ENCODE results near the gene VAV2.

Gene VAV2

GRCh38 chr9:133837627-133838597 lies 154.2 kb downstream of the VAV2 start:
- Histone ChIP-seq H3K4me3 (ENCODE audit: low read depth in 1 of 2, low read length in 2 of 2) (no peak overlapping the region), H3K9ac (ENCODE audit: low read length) (no peak overlapping the region), H3K36me3 (ENCODE audit: insufficient read depth, low read length) (no peaks in the 10 kb centered on the region), H3K27me3 (ENCODE audit: control insufficient read depth in 1 of 2, insufficient read depth in 2 of 2, low read length in 2 of 2) (no peaks in the 10 kb centered on the region), H3K27ac (ENCODE audit: low read depth, low read length) (no peak overlapping the region), H3K9me3 (ENCODE audit: low read length) (no peaks in the 10 kb centered on the region), H3K4me1 (ENCODE audit: insufficient read depth, low read length) (no peaks in the 10 kb centered on the region)

DNA sequence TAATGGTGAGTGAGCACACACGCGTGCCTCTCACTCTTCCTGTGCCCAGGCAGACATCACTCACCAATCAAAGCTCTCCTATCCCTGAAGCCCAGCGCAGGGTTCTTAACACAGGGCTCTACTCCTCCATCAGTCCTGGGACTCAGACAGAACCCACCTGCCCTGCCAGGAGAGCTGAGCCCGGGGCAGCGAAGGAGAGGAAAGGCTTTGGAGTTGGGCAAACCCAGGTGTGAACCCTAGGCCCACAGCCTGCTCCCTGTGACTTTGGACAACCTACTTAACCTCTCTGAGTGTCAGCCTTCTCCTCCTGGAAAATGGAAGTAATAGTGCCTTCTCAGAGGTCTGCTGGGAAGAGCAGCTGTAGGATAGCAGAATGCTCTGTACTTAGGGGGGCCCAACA lies 155.3 kb downstream of the VAV2 start:
- Histone ChIP-seq H3K27me3 (ENCODE audit: control insufficient read depth in 1 of 2, insufficient read depth in 2 of 2, low read length in 2 of 2) (no peaks in the 10 kb centered on the region), H3K36me3 (ENCODE audit: insufficient read depth, low read length) (no peaks in the 10 kb centered on the region), H3K9ac (ENCODE audit: low read length) (no peak overlapping the region), H3K4me1 (ENCODE audit: insufficient read depth, low read length) (no peaks in the 10 kb centered on the region), H3K9me3 (ENCODE audit: low read length) (no peaks in the 10 kb centered on the region), H3K4me3 (ENCODE audit: low read depth in 1 of 2, low read length in 2 of 2) (no peak overlapping the region), H3K27ac (ENCODE audit: low read depth, low read length) (no peak overlapping the region)

- H3K4me1 ChIP-seq (ENCODE audit: insufficient read depth, low read length), result no peaks in the 10 kb centered on the region
- no peaks in the 10 kb centered on the region for H3K36me3 ChIP-seq (ENCODE audit: insufficient read depth, low read length)
- no peak overlapping the region for H3K27ac ChIP-seq (ENCODE audit: low read depth, low read length)
- H3K9me3 ChIP-seq (ENCODE audit: low read length), result no peaks in the 10 kb centered on the region
- no peak overlapping the region for H3K9ac ChIP-seq (ENCODE audit: low read length)
- no peaks in the 10 kb centered on the region for H3K27me3 ChIP-seq (ENCODE audit: control insufficient read depth in 1 of 2, insufficient read depth in 2 of 2, low read length in 2 of 2)
- no peak overlapping the region for H3K4me3 ChIP-seq (ENCODE audit: low read depth in 1 of 2, low read length in 2 of 2)
Measured at GRCh38 chr9:133836001-133836758, 155.9 kb downstream of the VAV2 start.

DNA sequence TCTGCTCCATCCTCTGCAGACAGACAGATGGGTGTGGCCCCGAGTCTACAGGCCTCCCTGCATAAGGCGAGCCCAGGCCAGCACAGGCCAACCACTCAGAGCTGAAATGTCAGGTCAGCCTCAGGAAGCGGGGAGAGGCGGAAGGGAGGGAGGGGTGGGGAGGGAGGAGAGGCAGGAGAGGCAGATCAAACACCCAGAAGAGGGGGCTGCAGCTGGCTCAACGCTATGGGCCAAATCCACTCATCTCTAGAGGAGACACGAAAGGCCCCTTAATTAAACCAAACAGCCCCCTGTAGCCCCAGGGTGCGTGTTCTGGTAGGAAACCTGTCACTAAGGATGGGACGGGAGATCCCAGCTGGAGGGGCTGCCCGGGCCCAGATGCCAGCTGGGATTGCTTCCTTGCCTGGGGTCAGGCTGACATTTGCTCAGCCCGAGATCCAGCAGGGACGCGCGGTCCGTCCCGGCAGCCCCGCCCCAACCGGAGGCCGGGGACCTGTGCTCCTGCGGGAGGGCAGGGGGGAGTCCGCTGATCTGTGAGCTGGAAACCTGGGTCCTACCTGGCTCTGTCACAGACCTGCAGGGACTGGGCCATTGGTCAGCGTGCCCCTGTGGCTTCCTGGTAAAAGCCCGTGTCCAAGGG lies 156.7 kb downstream of the VAV2 start:
- Histone ChIP-seq H3K4me3 (ENCODE audit: low read depth in 1 of 2, low read length in 2 of 2) (no peak overlapping the region), H3K4me1 (ENCODE audit: insufficient read depth, low read length) (no peaks in the 10 kb centered on the region), H3K9ac (ENCODE audit: low read length) (no peak overlapping the region), H3K9me3 (ENCODE audit: low read length) (no peaks in the 10 kb centered on the region), H3K27ac (ENCODE audit: low read depth, low read length) (no peak overlapping the region), H3K36me3 (ENCODE audit: insufficient read depth, low read length) (no peaks in the 10 kb centered on the region), H3K27me3 (ENCODE audit: control insufficient read depth in 1 of 2, insufficient read depth in 2 of 2, low read length in 2 of 2) (no peaks in the 10 kb centered on the region)

GRCh38 chr9:133834080-133834976 lies 157.8 kb downstream of the VAV2 start:
- H3K9ac ChIP-seq (ENCODE audit: low read length), result no peak overlapping the region
- H3K36me3 ChIP-seq (ENCODE audit: insufficient read depth, low read length), result no peaks in the 10 kb centered on the region
- no peaks in the 10 kb centered on the region for H3K4me1 ChIP-seq (ENCODE audit: insufficient read depth, low read length)
- H3K9me3 ChIP-seq (ENCODE audit: low read length), result no peaks in the 10 kb centered on the region
- no peak overlapping the region for H3K4me3 ChIP-seq (ENCODE audit: low read depth in 1 of 2, low read length in 2 of 2)
- no peaks in the 10 kb centered on the region for H3K27me3 ChIP-seq (ENCODE audit: control insufficient read depth in 1 of 2, insufficient read depth in 2 of 2, low read length in 2 of 2)
- H3K27ac ChIP-seq (ENCODE audit: low read depth, low read length), result no peak overlapping the region

- no peaks in the 10 kb centered on the region for H3K36me3 ChIP-seq (ENCODE audit: insufficient read depth, low read length)
- no peak overlapping the region for H3K9ac ChIP-seq (ENCODE audit: low read length)
- H3K4me3 ChIP-seq (ENCODE audit: low read depth in 1 of 2, low read length in 2 of 2), result no peak overlapping the region
- H3K9me3 ChIP-seq (ENCODE audit: low read length), result no peaks in the 10 kb centered on the region
- no peak overlapping the region for H3K27ac ChIP-seq (ENCODE audit: low read depth, low read length)
- no peaks in the 10 kb centered on the region for H3K27me3 ChIP-seq (ENCODE audit: control insufficient read depth in 1 of 2, insufficient read depth in 2 of 2, low read length in 2 of 2)
- no peaks in the 10 kb centered on the region for H3K4me1 ChIP-seq (ENCODE audit: insufficient read depth, low read length)
Measured at GRCh38 chr9:133833388-133834025, 158.6 kb downstream of the VAV2 start.

DNA sequence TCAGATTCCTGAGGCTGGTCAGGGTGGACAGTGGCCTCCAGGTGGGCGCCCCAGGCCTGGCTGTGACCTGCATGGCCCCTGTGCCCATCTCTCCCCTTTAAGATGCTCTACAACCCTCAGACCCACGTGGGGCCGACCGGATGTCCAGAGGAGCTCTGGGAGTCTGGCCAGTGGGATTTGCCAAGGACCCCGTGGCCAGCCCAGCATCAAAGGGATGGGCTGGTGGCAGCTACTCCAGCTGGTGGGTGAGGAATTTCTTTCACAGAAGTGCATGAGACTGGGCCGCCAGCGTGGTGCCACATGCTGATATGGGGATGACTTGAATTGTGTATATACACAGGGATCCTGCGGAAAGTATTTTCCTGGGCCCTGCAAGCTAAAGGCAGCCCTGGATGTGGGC lies 159.2 kb downstream of the VAV2 start:
- H3K9ac ChIP-seq (ENCODE audit: low read length), result no peak overlapping the region
- H3K27ac ChIP-seq (ENCODE audit: low read depth, low read length), result no peak overlapping the region
- no peaks in the 10 kb centered on the region for H3K36me3 ChIP-seq (ENCODE audit: insufficient read depth, low read length)
- no peaks in the 10 kb centered on the region for H3K27me3 ChIP-seq (ENCODE audit: control insufficient read depth in 1 of 2, insufficient read depth in 2 of 2, low read length in 2 of 2)
- no peaks in the 10 kb centered on the region for H3K9me3 ChIP-seq (ENCODE audit: low read length)
- H3K4me1 ChIP-seq (ENCODE audit: insufficient read depth, low read length), result no peaks in the 10 kb centered on the region
- H3K4me3 ChIP-seq (ENCODE audit: low read depth in 1 of 2, low read length in 2 of 2), result no peak overlapping the region

GRCh38 chr9:133830711-133831110 lies 161.4 kb downstream of the VAV2 start:
- H3K4me3 ChIP-seq (ENCODE audit: low read depth in 1 of 2, low read length in 2 of 2), result no peak overlapping the region
- no peaks in the 10 kb centered on the region for H3K27me3 ChIP-seq (ENCODE audit: control insufficient read depth in 1 of 2, insufficient read depth in 2 of 2, low read length in 2 of 2)
- no peaks in the 10 kb centered on the region for H3K36me3 ChIP-seq (ENCODE audit: insufficient read depth, low read length)
- peaks cover 11% of the 10 kb centered on the region for H3K4me1 ChIP-seq (ENCODE audit: insufficient read depth, low read length)
- no peaks in the 10 kb centered on the region for H3K9me3 ChIP-seq (ENCODE audit: low read length)
- no peak overlapping the region for H3K27ac ChIP-seq (ENCODE audit: low read depth, low read length)
- H3K9ac ChIP-seq (ENCODE audit: low read length), result no peak overlapping the region

DNA sequence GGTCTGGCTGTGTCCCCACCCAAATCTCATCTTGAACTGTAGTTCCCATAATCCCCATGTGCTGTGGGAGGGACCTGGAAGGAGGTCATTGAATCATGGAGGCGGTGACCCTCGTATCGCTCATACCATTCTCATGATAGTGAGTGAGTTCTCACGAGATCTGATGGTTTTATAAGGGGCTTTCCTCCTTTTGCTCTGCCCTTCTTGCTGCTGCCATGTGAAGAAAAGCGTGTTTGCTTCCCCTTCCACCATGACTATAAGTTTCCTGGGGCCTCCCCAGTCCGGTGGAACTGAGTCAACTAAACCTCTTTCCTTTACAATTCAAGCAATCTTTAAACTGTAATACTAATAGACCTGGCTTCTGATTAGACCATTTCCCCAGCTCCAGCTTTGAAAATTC lies 161.8 kb downstream of the VAV2 start:
- H3K9me3 ChIP-seq (ENCODE audit: low read length), result no peaks in the 10 kb centered on the region
- no peaks in the 10 kb centered on the region for H3K36me3 ChIP-seq (ENCODE audit: insufficient read depth, low read length)
- no peak overlapping the region for H3K27ac ChIP-seq (ENCODE audit: low read depth, low read length)
- H3K4me3 ChIP-seq (ENCODE audit: low read depth in 1 of 2, low read length in 2 of 2), result no peak overlapping the region
- H3K9ac ChIP-seq (ENCODE audit: low read length), result no peak overlapping the region
- no peaks in the 10 kb centered on the region for H3K27me3 ChIP-seq (ENCODE audit: control insufficient read depth in 1 of 2, insufficient read depth in 2 of 2, low read length in 2 of 2)
- peaks cover 12% of the 10 kb centered on the region for H3K4me1 ChIP-seq (ENCODE audit: insufficient read depth, low read length)

GRCh38 chr9:133828338-133828997 lies 163.7 kb downstream of the VAV2 start:
- Histone ChIP-seq H3K27ac (ENCODE audit: low read depth, low read length) (no peak overlapping the region), H3K36me3 (ENCODE audit: insufficient read depth, low read length) (no peaks in the 10 kb centered on the region), H3K27me3 (ENCODE audit: control insufficient read depth in 1 of 2, insufficient read depth in 2 of 2, low read length in 2 of 2) (no peaks in the 10 kb centered on the region), H3K4me3 (ENCODE audit: low read depth in 1 of 2, low read length in 2 of 2) (no peak overlapping the region), H3K9ac (ENCODE audit: low read length) (no peak overlapping the region), H3K4me1 (ENCODE audit: insufficient read depth, low read length) (peaks cover 12% of the 10 kb centered on the region), H3K9me3 (ENCODE audit: low read length) (no peaks in the 10 kb centered on the region)

All from muscle layer of colon (tissue), 2 donors.